Astrocyte (in vitro differentiated cells and primary cell): ENCODE data around the gene PRKAR1A. TPM values are rescaled to one million over a fixed set of nuclear protein-coding genes. Genes with fewer than 3 reads are reported as not detected.

Experiments used
- DNase-seq: peaks from one replicate; pipeline ENCODE4 v3.0.0-alpha.2; 2010; ENCODE audit warnings: low read depth
- FAIRE-seq: peaks from 2 replicates; lab custom pipeline; 2011; peaks lifted over from hg19 to GRCh38; lab: Jason Lieb, UNC
- H2AFZ ChIP-seq: 2 replicates; pipeline ENCODE4 v1.6.0; 2012; ENCODE audit warnings: low read depth, low read length, inconsistent platforms
- H3K27ac ChIP-seq: 2 replicates; pipeline ENCODE4 v1.5.1; 2011; ENCODE audit warnings: low read depth, low read length, inconsistent platforms
- H3K27me3 ChIP-seq: 2 replicates; pipeline ENCODE4 v1.6.0; 2011; ENCODE audit warnings: low read length, inconsistent platforms; ENCODE audit not compliant: insufficient read depth
- H3K36me3 ChIP-seq: 2 replicates; pipeline ENCODE4 v1.5.1; 2011; ENCODE audit warnings: low read length, inconsistent platforms; ENCODE audit not compliant: insufficient read depth
- H3K4me1 ChIP-seq: 2 replicates; pipeline ENCODE4 v1.5.1; 2011; ENCODE audit warnings: low read length, inconsistent platforms; ENCODE audit not compliant: insufficient read depth
- H3K4me2 ChIP-seq: 2 replicates; pipeline ENCODE4 v1.6.0; 2012; ENCODE audit warnings: low read length, inconsistent platforms
- H3K4me3 ChIP-seq: 2 replicates; pipeline ENCODE4 v1.5.1; 2011; ENCODE audit warnings: low read depth, mild to moderate bottlenecking, low read length, inconsistent platforms; ENCODE audit not compliant: insufficient read depth
- H3K79me2 ChIP-seq: 2 replicates; pipeline ENCODE4 v1.6.0; 2012; ENCODE audit warnings: mild to moderate bottlenecking, low read length, inconsistent platforms; ENCODE audit not compliant: insufficient read depth
- H3K9ac ChIP-seq: 2 replicates; pipeline ENCODE4 v1.6.0; 2012; ENCODE audit warnings: mild to moderate bottlenecking, low read length, inconsistent platforms
- H3K9me3 ChIP-seq: 2 replicates; pipeline ENCODE4 v1.5.1; 2012; ENCODE audit warnings: low read depth, mild to moderate bottlenecking, low read length, inconsistent platforms; ENCODE audit not compliant: insufficient read depth
- H4K20me1 ChIP-seq: 2 replicates; pipeline ENCODE4 v1.6.0; 2012; ENCODE audit warnings: low read length, inconsistent platforms; ENCODE audit not compliant: insufficient read depth
- H3K27ac Mint-ChIP-seq: one replicate; pipeline ENCODE4 v1.8.0; 2021; ENCODE audit warnings: mild to moderate bottlenecking, mixed read lengths; ENCODE audit not compliant: unreplicated experiment
- H3K27me3 Mint-ChIP-seq: one replicate; pipeline ENCODE4 v1.8.0; 2021; ENCODE audit warnings: low read depth, mixed read lengths; ENCODE audit not compliant: unreplicated experiment
- H3K36me3 Mint-ChIP-seq: one replicate; pipeline ENCODE4 v1.8.0; 2021; ENCODE audit warnings: low read depth, mixed read lengths; ENCODE audit not compliant: unreplicated experiment
- H3K4me1 Mint-ChIP-seq: one replicate; pipeline ENCODE4 v1.8.0; 2021; ENCODE audit warnings: low read depth, mixed read lengths; ENCODE audit not compliant: unreplicated experiment
- H3K4me3 Mint-ChIP-seq: one replicate; pipeline ENCODE4 v1.8.0; 2021; ENCODE audit warnings: mild to moderate bottlenecking, moderate library complexity, mixed read lengths; ENCODE audit not compliant: unreplicated experiment
- H3K9me3 Mint-ChIP-seq: one replicate; pipeline ENCODE4 v1.8.0; 2021; ENCODE audit warnings: mild to moderate bottlenecking, mixed read lengths; ENCODE audit not compliant: unreplicated experiment
- CTCF ChIP-seq: IDR thresholded peaks from 2 replicates; pipeline ENCODE4 v1.5.1; 2011; ENCODE audit warnings: low read depth, mild to moderate bottlenecking, inconsistent platforms, low read length, moderate library complexity; ENCODE audit not compliant: insufficient read depth
- EZH2 ChIP-seq: IDR thresholded peaks from 2 replicates; pipeline ENCODE4 v1.6.1; 2012; ENCODE audit warnings: mild to moderate bottlenecking, low read length, inconsistent platforms; ENCODE audit not compliant: insufficient read depth
- total RNA-seq: library from RNA; stranded (reverse); gene quantifications from 2 replicates; pipeline ENCODE4 v1.2.1, GENCODE V29; 2021

Gene PRKAR1A
- total RNA-seq, 1 donor from 2014 or later: 235 TPM

- H3K4me3 Mint-ChIP-seq: no peak overlapping the region
- no peak overlapping the region for H3K27ac Mint-ChIP-seq
- H3K9ac ChIP-seq: no peak overlapping the region
- no peaks in the 10 kb centered on the region for H3K36me3 ChIP-seq
- FAIRE-seq (no peak), DNase-seq (no peak)
- peaks cover 2% of the 10 kb centered on the region for H3K27me3 Mint-ChIP-seq
- no peak overlapping the region for H2AFZ ChIP-seq
- no peaks in the 10 kb centered on the region for H3K36me3 Mint-ChIP-seq
- H3K4me3 ChIP-seq: no peak overlapping the region
- no peaks in the 10 kb centered on the region for H3K9me3 Mint-ChIP-seq
- H3K9me3 ChIP-seq: no peaks in the 10 kb centered on the region
- no peaks in the 10 kb centered on the region for H4K20me1 ChIP-seq
- TF ChIP-seq EZH2 (no peak), CTCF (no peak)
- no peak overlapping the region for H3K4me2 ChIP-seq
- H3K27me3 ChIP-seq: no peaks in the 10 kb centered on the region
- no peaks in the 10 kb centered on the region for H3K79me2 ChIP-seq
- no peak overlapping the region for H3K27ac ChIP-seq
- peaks cover 5% of the 10 kb centered on the region for H3K4me1 Mint-ChIP-seq
- H3K4me1 ChIP-seq: no peaks in the 10 kb centered on the region
These were observed 63.9 kb downstream of the PRKAR1A start for GRCh38 chr17:68576137-68576536.

GRCh38 chr17:68576811-68577496 is 64.7 kb downstream of the PRKAR1A start:
- DNase-seq: no peak
- no peak for TF ChIP-seq CTCF
- TF ChIP-seq EZH2: no peak
- H3K9ac ChIP-seq: no peak overlapping the region
- H3K4me3 Mint-ChIP-seq: no peak overlapping the region
- no peaks in the 10 kb centered on the region for H3K9me3 ChIP-seq
- H3K4me1 Mint-ChIP-seq: peaks cover 5% of the 10 kb centered on the region
- peaks cover 3% of the 10 kb centered on the region for H3K27me3 Mint-ChIP-seq
- no peaks in the 10 kb centered on the region for H3K27me3 ChIP-seq
- H3K4me1 ChIP-seq: no peaks in the 10 kb centered on the region
- H3K27ac Mint-ChIP-seq: no peak overlapping the region
- FAIRE-seq: no peak
- H3K36me3 Mint-ChIP-seq: no peaks in the 10 kb centered on the region
- no peaks in the 10 kb centered on the region for H3K36me3 ChIP-seq
- H3K27ac ChIP-seq: no peak overlapping the region
- no peak overlapping the region for H3K4me2 ChIP-seq
- H4K20me1 ChIP-seq: no peaks in the 10 kb centered on the region
- H2AFZ ChIP-seq: no peak overlapping the region
- H3K9me3 Mint-ChIP-seq: no peaks in the 10 kb centered on the region
- no peaks in the 10 kb centered on the region for H3K79me2 ChIP-seq
- H3K4me3 ChIP-seq: no peak overlapping the region

GRCh38 chr17:68577497-68577821 is 65.2 kb downstream of the PRKAR1A start:
- Histone ChIP-seq H3K79me2 (no peaks in the 10 kb centered on the region), H3K4me1 (no peaks in the 10 kb centered on the region), H3K4me2 (no peak overlapping the region), H3K36me3 (no peaks in the 10 kb centered on the region), H4K20me1 (no peaks in the 10 kb centered on the region), H3K27ac (no peak overlapping the region), H3K9me3 (no peaks in the 10 kb centered on the region), H3K27me3 (no peaks in the 10 kb centered on the region), H2AFZ (no peak overlapping the region), H3K4me3 (no peak overlapping the region), H3K9ac (no peak overlapping the region)
- H3K9me3 Mint-ChIP-seq: no peaks in the 10 kb centered on the region
- DNase-seq: no peak
- H3K36me3 Mint-ChIP-seq: no peaks in the 10 kb centered on the region
- no peak for FAIRE-seq
- peaks cover 7% of the 10 kb centered on the region for H3K27me3 Mint-ChIP-seq
- TF ChIP-seq EZH2: no peak
- no peak overlapping the region for H3K4me3 Mint-ChIP-seq
- H3K27ac Mint-ChIP-seq: no peak overlapping the region
- peaks cover 5% of the 10 kb centered on the region for H3K4me1 Mint-ChIP-seq
